ENCODE results near the gene MN1.

GRCh38 chr22:27725661-27726060 is 75.9 kb downstream of the MN1 start:
- no peak for TF ChIP-seq CTCF (IDR thresholded peaks at IDR 0.05)
- no peak for TF ChIP-seq POLR2AphosphoS2 (conservative IDR thresholded peaks at IDR 0.05; ENCODE audit: low read length)
- TF ChIP-seq MAX (IDR thresholded peaks at IDR 0.05) = no peak
- TF ChIP-seq PBX3 (IDR thresholded peaks at IDR 0.05) = no peak
- no peak for TF ChIP-seq CHD4 (IDR thresholded peaks at IDR 0.05; ENCODE audit: borderline replicate concordance)

All from A549 (cell line).